ENCODE data around the gene ABCA13.
"Not testable (repeated sequence)": the region's sequence is repeated elsewhere in the genome, so short reads cannot be mapped to it uniquely, and the experiment has no call there.

Gene ABCA13

DNA sequence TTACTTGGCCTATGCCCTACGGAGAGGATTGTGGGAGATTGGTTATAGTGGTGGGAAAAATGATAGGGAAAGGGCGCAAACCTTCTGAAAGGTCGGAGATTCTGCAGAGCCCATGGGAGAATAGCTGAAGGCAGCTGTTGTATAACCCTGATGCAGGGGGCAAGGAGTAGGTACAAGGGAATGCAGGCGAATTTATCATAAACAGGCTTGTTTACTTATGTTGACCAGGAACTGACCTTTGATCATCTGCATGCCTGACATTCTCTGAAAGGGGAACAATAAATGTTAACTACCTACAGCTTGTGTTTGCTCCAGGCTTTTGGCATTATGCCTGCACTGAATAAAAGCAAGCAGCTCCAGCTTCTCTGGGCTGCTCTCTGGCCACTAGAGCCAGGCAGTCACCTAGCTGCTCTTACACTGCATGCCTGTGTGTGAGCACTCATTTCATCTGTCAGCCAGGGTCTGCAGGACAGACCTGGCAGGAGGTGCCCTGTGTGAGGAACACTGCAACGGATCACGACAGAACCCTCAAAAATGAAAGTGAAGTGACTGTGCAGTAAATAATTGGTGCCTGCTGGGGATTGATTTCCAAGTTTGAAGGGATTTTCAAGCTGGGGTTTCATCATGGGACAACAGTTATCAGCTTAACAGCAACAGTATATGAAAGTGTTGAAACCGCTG lies 31.1 kb upstream of the ABCA13 start:
- H3K4me3 ChIP-seq (ENCODE audit: low read depth, low read length): no peak overlapping the region
- TF ChIP-seq MAX (IDR thresholded peaks at IDR 0.05; ENCODE audit: low read depth, low read length): no peak
- no peak for TF ChIP-seq MYC (IDR thresholded peaks at IDR 0.05; ENCODE audit: low read depth, low read length)
- TF ChIP-seq CTCF (IDR thresholded peaks at IDR 0.05; ENCODE audit: low read depth, low read length): no peak

GRCh38 chr7:48141521-48141920 lies 29.7 kb upstream of the ABCA13 start:
- DNase-seq (ENCODE audit: low read depth): no peak
- no peak for TF ChIP-seq CTCF (IDR thresholded peaks at IDR 0.05; ENCODE audit: low read depth, low read length)
- no peak for TF ChIP-seq MAX (IDR thresholded peaks at IDR 0.05; ENCODE audit: low read depth, low read length)
- TF ChIP-seq POLR2A (IDR thresholded peaks at IDR 0.05; ENCODE audit: extremely low read depth, insufficient read length): no peak
- TF ChIP-seq MYC (IDR thresholded peaks at IDR 0.05; ENCODE audit: low read depth, low read length): no peak

More for the DNA sequence above, 31.1 kb upstream of the ABCA13 start:
- no peak for DNase-seq (ENCODE audit: low read depth)

DNA sequence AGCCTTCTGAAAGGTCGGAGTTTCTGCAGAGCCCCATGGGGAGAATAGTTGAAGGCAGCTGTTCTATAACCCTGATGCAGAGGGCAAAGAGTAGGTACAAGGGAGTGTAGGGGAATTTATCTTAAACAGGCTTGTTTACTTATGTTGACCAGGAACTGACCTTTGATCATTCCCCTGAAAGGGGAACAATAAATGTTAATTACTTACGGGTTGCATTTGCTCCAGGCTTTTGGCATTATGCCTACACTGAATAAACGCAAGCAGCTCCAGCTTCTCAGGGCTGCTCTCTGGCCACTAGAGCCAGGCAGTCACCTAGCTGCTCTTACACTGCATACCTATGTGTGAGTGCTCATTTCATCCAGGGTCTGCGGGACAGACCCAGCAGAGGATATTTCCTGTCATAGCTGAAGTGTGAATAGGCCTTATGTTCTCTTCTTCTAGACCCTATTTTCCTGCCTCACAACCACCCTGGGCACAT lies 26.9 kb upstream of the ABCA13 start:
- DNase-seq (ENCODE audit: low read depth): no peak
- TF ChIP-seq MYC (IDR thresholded peaks at IDR 0.05; ENCODE audit: low read depth, low read length): no peak
- no peak for TF ChIP-seq CTCF (IDR thresholded peaks at IDR 0.05; ENCODE audit: low read depth, low read length)
- TF ChIP-seq MAX (IDR thresholded peaks at IDR 0.05; ENCODE audit: low read depth, low read length): no peak
- no peak for TF ChIP-seq POLR2A (IDR thresholded peaks at IDR 0.05; ENCODE audit: extremely low read depth, insufficient read length)
- no peak overlapping the region for H3K4me3 ChIP-seq (ENCODE audit: low read depth, low read length)

More at GRCh38 chr7:48141521-48141920, 29.7 kb upstream of the ABCA13 start:
- no peak overlapping the region for H3K4me3 ChIP-seq (ENCODE audit: low read depth, low read length)

- DNase-seq (ENCODE audit: low read depth): no peak
- H3K4me3 ChIP-seq (ENCODE audit: low read depth, low read length): no peak overlapping the region
- TF ChIP-seq CTCF (IDR thresholded peaks at IDR 0.05; ENCODE audit: low read depth, low read length) (no peak), POLR2A (IDR thresholded peaks at IDR 0.05; ENCODE audit: extremely low read depth, insufficient read length) (no peak), MYC (IDR thresholded peaks at IDR 0.05; ENCODE audit: low read depth, low read length) (no peak), MAX (IDR thresholded peaks at IDR 0.05; ENCODE audit: low read depth, low read length) (no peak)
Measured at GRCh38 chr7:48147078-48147591, 24.1 kb upstream of the ABCA13 start.

GRCh38 chr7:48147690-48148089 lies 23.6 kb upstream of the ABCA13 start:
- not testable (repeated sequence) for DNase-seq (ENCODE audit: low read depth); H3K4me3 ChIP-seq (ENCODE audit: low read depth, low read length)

DNA sequence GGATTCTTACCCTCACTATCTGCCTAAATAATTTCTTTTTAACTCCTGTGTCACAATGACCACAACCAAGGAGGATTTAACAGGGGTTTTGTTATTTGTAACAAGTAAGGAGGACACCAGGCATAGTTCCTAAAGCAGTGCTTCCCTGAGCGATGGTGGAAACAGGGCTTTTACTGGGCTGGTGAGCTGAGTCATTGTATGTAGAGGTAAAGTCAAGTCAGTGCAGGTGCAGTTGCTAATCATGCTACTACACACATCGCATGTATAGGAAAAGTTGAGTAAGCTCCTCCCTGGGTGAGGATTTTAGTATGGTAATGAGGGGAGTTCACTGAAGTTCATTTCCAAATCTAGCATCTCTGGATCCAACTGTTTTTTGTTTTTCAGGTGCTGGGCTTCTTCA lies 22.9 kb upstream of the ABCA13 start:
- H3K4me3 ChIP-seq (ENCODE audit: low read depth, low read length): no peak overlapping the region
- TF ChIP-seq POLR2A (IDR thresholded peaks at IDR 0.05; ENCODE audit: extremely low read depth, insufficient read length) (no peak), CTCF (IDR thresholded peaks at IDR 0.05; ENCODE audit: low read depth, low read length) (no peak), MYC (IDR thresholded peaks at IDR 0.05; ENCODE audit: low read depth, low read length) (no peak), MAX (IDR thresholded peaks at IDR 0.05; ENCODE audit: low read depth, low read length) (no peak)
- no peak for DNase-seq (ENCODE audit: low read depth)

Data from NB4 (cell line).